Left lung (tissue), 10 donors: ENCODE data around the gene XRCC6. TPM values are rescaled to one million over a fixed set of nuclear protein-coding genes. Genes with fewer than 3 reads are reported as not detected.

Experiments
- ATAC-seq: fragments of 200-7000 bp; cut with Tn5 transposase; one replicate; pipeline ENCODE4 v1.9.1; 2020; ENCODE audit warnings: moderate library complexity
- DNase-seq, 4 donors: peaks; one replicate each; pipeline ENCODE4 v3.0.0-alpha.2; 2013 to 2020
- H3K27ac ChIP-seq, 2 donors: fragments of 200-600 bp; sonication (generic) in 1 of 2; one replicate each; pipeline versions ENCODE4 v1.5.0 to v1.8.0; 2020 to 2021
- H3K27me3 ChIP-seq, 2 donors: fragments of 200-600 bp; sonication (generic) in 1 of 2; one replicate each; pipeline versions ENCODE4 v1.5.0 to v1.8.0; 2020 to 2021
- H3K36me3 ChIP-seq, 2 donors: fragments of 200-600 bp; sonication (generic) in 1 of 2; one replicate each; pipeline versions ENCODE4 v1.5.0 to v1.8.0; 2020 to 2021
- H3K4me1 ChIP-seq, 2 donors: fragments of 200-600 bp; one replicate each; pipeline ENCODE4 v1.8.0; 2021
- H3K4me3 ChIP-seq, 2 donors: fragments of 200-600 bp; sonication (generic) in 1 of 2; one replicate each; pipeline versions ENCODE4 v1.5.0 to v1.8.0; 2020 to 2021; ENCODE audit warnings: mild to moderate bottlenecking in 1 of 2
- H3K9me3 ChIP-seq, 2 donors: fragments of 200-600 bp; sonication (generic) in 1 of 2; one replicate each; pipeline versions ENCODE4 v1.5.0 to v1.8.0; 2020 to 2021
- CTCF ChIP-seq, 2 donors: fragments of 200-600 bp; sonication (generic) in 1 of 2; IDR thresholded peaks; one replicate each; pipeline versions ENCODE4 v1.5.0 to v1.8.0; 2021; ENCODE audit warnings: antibody characterized with exemption in 2 of 2
- intact Hi-C, 2 donors: fragments of 100-400 bp; cut with DNase I; formaldehyde crosslinking; loops; one replicate each; pipeline versions ENCODE4 v1.11.2 to v1.14.2; 2022
- polyA plus RNA-seq, 6 donors: library from polyadenylated mRNA; unstranded; fragments of 120-200 nt; gene quantifications; one replicate each; pipeline ENCODE4 v1.2.1, GENCODE V29; 2013; ENCODE audit not compliant: insufficient read length in 6 of 6
- total RNA-seq, 2 donors: library from RNA; stranded (reverse); fragmentation: NEBNext Ultra II Directional; extraction: Animal tissue kit (Norgen Biotek cat#: 25700); gene quantifications; one replicate each; pipeline ENCODE4 v1.2.1, GENCODE V29; 2021
- donor health status: DM: no; HTN: yes; CAD: no.
- donor health status: DM: no; HTN: no; CAD: no.

XRCC6 gene
- total and polyA plus RNA-seq, 8 donors: 176 to 363 (median 338) TPM

GRCh38 chr22:41657709-41658108 is 36.6 kb downstream of the XRCC6 start:
- Histone ChIP-seq H3K4me3 (no peak overlapping the region), H3K4me1 (no peaks in the 10 kb centered on the region), H3K9me3 (no peaks in the 10 kb centered on the region), H3K27me3 (no peaks in the 10 kb centered on the region), H3K36me3 (peaks cover 0 to 100% of the 10 kb centered on the region in 2 donors), H3K27ac (no peak overlapping the region)
- intact Hi-C loops: no loop called here
- DNase-seq: no peak
- no peak for TF ChIP-seq CTCF (IDR thresholded peaks at IDR 0.05)
- no peak for ATAC-seq

- H3K27me3 ChIP-seq: no peaks in the 10 kb centered on the region
- H3K36me3 ChIP-seq: peaks cover 0 to 100% of the 10 kb centered on the region in 2 donors
- DNase-seq: no peak
- no peak overlapping the region for H3K4me3 ChIP-seq
- H3K27ac ChIP-seq: no peak overlapping the region
- TF ChIP-seq CTCF (IDR thresholded peaks at IDR 0.05): no peak
- intact Hi-C loops: no loop called here
- H3K4me1 ChIP-seq: no peaks in the 10 kb centered on the region
- no peaks in the 10 kb centered on the region for H3K9me3 ChIP-seq
- no peak for ATAC-seq
Measured at GRCh38 chr22:41658869-41659268, 37.8 kb downstream of the XRCC6 start.

GRCh38 chr22:41659941-41660340 is 38.8 kb downstream of the XRCC6 start:
- TF ChIP-seq CTCF (IDR thresholded peaks at IDR 0.05): no peak
- DNase-seq (no peak), ATAC-seq (no peak)
- H3K4me1 ChIP-seq: no peaks in the 10 kb centered on the region
- H3K27me3 ChIP-seq: no peaks in the 10 kb centered on the region
- no peaks in the 10 kb centered on the region for H3K9me3 ChIP-seq
- no peak overlapping the region for H3K4me3 ChIP-seq
- intact Hi-C loops: no loop called here
- no peak overlapping the region for H3K27ac ChIP-seq
- peaks cover 0 to 100% of the 10 kb centered on the region in 2 donors for H3K36me3 ChIP-seq

GRCh38 chr22:41660416-41660815 is 39.3 kb downstream of the XRCC6 start:
- no peaks in the 10 kb centered on the region for H3K4me1 ChIP-seq
- H3K36me3 ChIP-seq: peaks cover 0 to 100% of the 10 kb centered on the region in 2 donors
- no peak overlapping the region for H3K27ac ChIP-seq
- intact Hi-C loops: no loop called here
- no peak for ATAC-seq
- no peaks in the 10 kb centered on the region for H3K9me3 ChIP-seq
- DNase-seq: no peak
- H3K4me3 ChIP-seq: no peak overlapping the region
- no peaks in the 10 kb centered on the region for H3K27me3 ChIP-seq
- TF ChIP-seq CTCF (IDR thresholded peaks at IDR 0.05): no peak

GRCh38 chr22:41661088-41661487 is 40.0 kb downstream of the XRCC6 start:
- Histone ChIP-seq H3K9me3 (no peaks in the 10 kb centered on the region), H3K36me3 (peaks cover 0 to 95% of the 10 kb centered on the region in 2 donors), H3K4me1 (no peaks in the 10 kb centered on the region), H3K4me3 (no peak overlapping the region), H3K27ac (no peak overlapping the region), H3K27me3 (no peaks in the 10 kb centered on the region)
- intact Hi-C loops: no loop called here
- no peak for TF ChIP-seq CTCF (IDR thresholded peaks at IDR 0.05)
- DNase-seq (no peak), ATAC-seq (no peak)
